Hepatocyte (in vitro differentiated cells): ENCODE data around the gene SHISAL1. TPM values are rescaled to one million over a fixed set of nuclear protein-coding genes. Genes with fewer than 3 reads are reported as not detected.

Experiments used
- DNase-seq: peaks from one replicate; pipeline ENCODE4 v3.0.0-alpha.2; 2016; ENCODE audit warnings: low spot score
- H2AFZ ChIP-seq: fragments of 200-600 bp; sonication (generic); 2 replicates; pipeline ENCODE4 v1.6.0; 2016; ENCODE audit warnings: antibody characterized with exemption, mild to moderate bottlenecking
- H3K27ac ChIP-seq: fragments of 200-600 bp; sonication (generic); 2 replicates; pipeline ENCODE4 v1.5.1; 2016; ENCODE audit warnings: mild to moderate bottlenecking
- H3K27me3 ChIP-seq: fragments of 200-600 bp; sonication (generic); 2 replicates; pipeline ENCODE4 v1.6.1; 2016
- H3K36me3 ChIP-seq: fragments of 200-600 bp; sonication (generic); replicated peaks from 2 replicates; pipeline ENCODE4 v1.5.1; 2016; ENCODE audit warnings: low read depth; ENCODE audit not compliant: insufficient read depth
- H3K4me1 ChIP-seq: fragments of 200-600 bp; sonication (generic); 2 replicates; pipeline ENCODE4 v1.5.1; 2016; ENCODE audit warnings: mild to moderate bottlenecking, moderate library complexity; ENCODE audit not compliant: insufficient read depth
- H3K4me2 ChIP-seq: fragments of 200-600 bp; sonication (generic); 2 replicates; pipeline ENCODE4 v1.6.0; 2016
- H3K4me3 ChIP-seq: fragments of 200-600 bp; sonication (generic); 2 replicates; pipeline ENCODE4 v1.5.1; 2016; ENCODE audit warnings: mild to moderate bottlenecking
- H3K79me2 ChIP-seq: fragments of 200-600 bp; sonication (generic); 2 replicates; pipeline ENCODE4 v1.6.0; 2017; ENCODE audit warnings: mild to moderate bottlenecking
- H3K9me2 ChIP-seq: fragments of 200-600 bp; sonication (generic); replicated peaks from 2 replicates; pipeline ENCODE4 v1.6.0; 2017; ENCODE audit warnings: mild to moderate bottlenecking; ENCODE audit not compliant: insufficient read depth
- H3K9me3 ChIP-seq: fragments of 200-600 bp; sonication (generic); 2 replicates; pipeline ENCODE4 v1.5.1; 2016; ENCODE audit warnings: low read depth, mild to moderate bottlenecking
- H4K20me1 ChIP-seq: fragments of 200-600 bp; sonication (generic); 2 replicates; pipeline ENCODE4 v1.6.0; 2016; ENCODE audit warnings: mild to moderate bottlenecking; ENCODE audit not compliant: insufficient read depth, poor library complexity, severe bottlenecking
- EZH2 ChIP-seq: fragments of 200-600 bp; sonication (generic); IDR thresholded peaks from 2 replicates; pipeline ENCODE4 v1.6.1; 2016; ENCODE audit warnings: antibody characterized with exemption, mild to moderate bottlenecking, borderline replicate concordance
- EZH2phosphoT487 ChIP-seq: fragments of 200-600 bp; sonication (generic); IDR thresholded peaks from one replicate; pipeline ENCODE4 v1.6.1; 2018; ENCODE audit warnings: antibody characterized with exemption, mild to moderate bottlenecking, low read depth, moderate library complexity; ENCODE audit not compliant: unreplicated experiment, severe bottlenecking
- WGBS: methylation state at CpG from one replicate; pipeline ENCODE4 v1.1.6; 2016; ENCODE audit warnings: low lambda C conversion rate; ENCODE audit errors: missing lambda C conversion rate; 5-methylcytosine and 5-hydroxymethylcytosine counted together
- polyA plus RNA-seq: library from polyadenylated mRNA; unstranded; fragments of >200 nt; fragmentation: Nextera tagmentation; extraction: Ambion mirVana; gene quantifications from 2 replicates; pipeline ENCODE4 v1.2.1, GENCODE V29; 2016
- total RNA-seq: library from RNA; depleted of rRNA; stranded (reverse); fragments of >200 nt; gene quantifications from 2 replicates; pipeline ENCODE4 v1.2.3, GENCODE V29; 2014
- TF ChIP-seq, protein P1 (sequence below): fragments of 200-600 bp; sonication (generic); IDR thresholded peaks from 2 replicates; pipeline ENCODE4 v1.5.1; 2016; ENCODE audit warnings: antibody characterized with exemption, mild to moderate bottlenecking; ENCODE audit not compliant: poor library complexity

The SHISAL1 gene
- total and polyA plus RNA-seq, 2 experiments from 2014 or later: 0.66 to 2.4 TPM

DNA sequence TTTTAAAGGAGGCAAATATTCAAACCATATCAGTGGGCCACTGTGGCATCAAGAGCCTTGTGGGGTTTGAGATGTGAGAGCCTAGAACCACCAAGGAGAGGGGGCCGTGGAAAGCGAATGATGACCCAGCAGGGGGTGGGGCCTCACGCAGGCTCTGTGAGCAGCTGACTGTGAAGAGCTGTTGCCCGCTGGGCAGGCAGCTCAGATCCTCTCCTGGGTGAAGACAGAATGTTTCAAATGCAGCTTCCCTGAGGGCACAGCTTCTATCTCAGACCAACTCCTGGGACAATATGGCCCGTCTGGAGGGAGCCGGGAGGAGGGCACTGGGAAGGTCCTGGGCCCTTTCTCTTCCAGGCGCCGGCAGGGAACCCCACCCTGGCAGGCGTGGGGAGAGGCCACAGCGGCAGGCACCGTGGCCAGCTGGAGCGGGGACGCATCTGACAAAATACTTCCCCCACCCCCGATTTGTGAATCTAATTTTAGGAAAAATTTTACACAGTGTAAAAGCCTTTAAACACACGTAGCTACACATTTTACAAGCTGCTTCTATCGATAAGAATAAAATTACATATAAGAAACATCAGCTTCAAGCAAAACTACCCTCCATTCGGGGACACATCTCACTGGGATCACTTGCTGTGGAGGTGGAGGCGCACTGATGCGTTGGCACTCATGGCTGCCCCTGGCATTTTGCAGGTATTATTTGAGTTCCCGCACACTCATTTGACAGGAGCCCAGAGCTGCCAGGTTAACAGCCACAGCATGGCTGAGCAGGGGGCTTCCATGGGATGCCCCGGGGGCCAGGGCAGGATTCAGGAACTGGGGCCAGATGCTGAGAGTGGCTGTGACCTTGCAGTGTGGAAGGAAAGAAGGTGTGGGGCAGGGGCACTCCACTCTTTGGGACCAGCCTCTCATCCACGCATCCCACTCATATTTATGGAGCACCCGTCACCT, 91.7 kb downstream of the SHISAL1 start:
- no peaks in the 10 kb centered on the region for H3K4me1 ChIP-seq

GRCh38 chr22:44219101-44219870, 93.5 kb downstream of the SHISAL1 start:
- Histone ChIP-seq H3K27ac (no peak overlapping the region), H3K4me1 (no peaks in the 10 kb centered on the region), H3K9me2 (no peaks in the 10 kb centered on the region), H4K20me1 (no peaks in the 10 kb centered on the region), H3K36me3 (no peaks in the 10 kb centered on the region), H3K9me3 (no peaks in the 10 kb centered on the region), H3K27me3 (no peaks in the 10 kb centered on the region), H3K4me3 (no peak overlapping the region), H2AFZ (no peak overlapping the region), H3K4me2 (no peak overlapping the region), H3K79me2 (no peaks in the 10 kb centered on the region)
- no peak for DNase-seq
- no peak for TF ChIP-seq EZH2
- no peak for TF ChIP-seq EZH2phosphoT487
- TF ChIP-seq, protein P1, sequence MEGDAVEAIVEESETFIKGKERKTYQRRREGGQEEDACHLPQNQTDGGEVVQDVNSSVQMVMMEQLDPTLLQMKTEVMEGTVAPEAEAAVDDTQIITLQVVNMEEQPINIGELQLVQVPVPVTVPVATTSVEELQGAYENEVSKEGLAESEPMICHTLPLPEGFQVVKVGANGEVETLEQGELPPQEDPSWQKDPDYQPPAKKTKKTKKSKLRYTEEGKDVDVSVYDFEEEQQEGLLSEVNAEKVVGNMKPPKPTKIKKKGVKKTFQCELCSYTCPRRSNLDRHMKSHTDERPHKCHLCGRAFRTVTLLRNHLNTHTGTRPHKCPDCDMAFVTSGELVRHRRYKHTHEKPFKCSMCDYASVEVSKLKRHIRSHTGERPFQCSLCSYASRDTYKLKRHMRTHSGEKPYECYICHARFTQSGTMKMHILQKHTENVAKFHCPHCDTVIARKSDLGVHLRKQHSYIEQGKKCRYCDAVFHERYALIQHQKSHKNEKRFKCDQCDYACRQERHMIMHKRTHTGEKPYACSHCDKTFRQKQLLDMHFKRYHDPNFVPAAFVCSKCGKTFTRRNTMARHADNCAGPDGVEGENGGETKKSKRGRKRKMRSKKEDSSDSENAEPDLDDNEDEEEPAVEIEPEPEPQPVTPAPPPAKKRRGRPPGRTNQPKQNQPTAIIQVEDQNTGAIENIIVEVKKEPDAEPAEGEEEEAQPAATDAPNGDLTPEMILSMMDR: no peak
- 89% methylated on average over 21 of the region's 21 CpGs for WGBS

More for the DNA sequence above, 91.7 kb downstream of the SHISAL1 start:
- Histone ChIP-seq H3K79me2 (no peaks in the 10 kb centered on the region), H3K4me3 (no peak overlapping the region), H3K4me2 (no peak overlapping the region), H4K20me1 (no peaks in the 10 kb centered on the region), H3K27me3 (no peaks in the 10 kb centered on the region), H3K9me3 (no peaks in the 10 kb centered on the region), H2AFZ (no peak overlapping the region), H3K27ac (no peak overlapping the region), H3K36me3 (no peaks in the 10 kb centered on the region), H3K9me2 (no peaks in the 10 kb centered on the region)
- WGBS: 74% methylated on average over 23 of the region's 23 CpGs
- TF ChIP-seq EZH2phosphoT487 (no peak), EZH2 (no peak)
- no peak for DNase-seq

GRCh38 chr22:44218071-44218470, 94.7 kb downstream of the SHISAL1 start:
- Histone ChIP-seq H3K4me1 (no peaks in the 10 kb centered on the region), H3K27me3 (no peaks in the 10 kb centered on the region), H3K9me2 (no peaks in the 10 kb centered on the region), H2AFZ (no peak overlapping the region), H3K9me3 (no peaks in the 10 kb centered on the region), H4K20me1 (no peaks in the 10 kb centered on the region), H3K79me2 (no peaks in the 10 kb centered on the region), H3K4me2 (no peak overlapping the region), H3K36me3 (no peaks in the 10 kb centered on the region), H3K4me3 (no peak overlapping the region), H3K27ac (no peak overlapping the region)
- TF ChIP-seq EZH2 (no peak), EZH2phosphoT487 (no peak)
- DNase-seq: no peak
- WGBS: 83% methylated on average over 6 of the region's 6 CpGs

DNA sequence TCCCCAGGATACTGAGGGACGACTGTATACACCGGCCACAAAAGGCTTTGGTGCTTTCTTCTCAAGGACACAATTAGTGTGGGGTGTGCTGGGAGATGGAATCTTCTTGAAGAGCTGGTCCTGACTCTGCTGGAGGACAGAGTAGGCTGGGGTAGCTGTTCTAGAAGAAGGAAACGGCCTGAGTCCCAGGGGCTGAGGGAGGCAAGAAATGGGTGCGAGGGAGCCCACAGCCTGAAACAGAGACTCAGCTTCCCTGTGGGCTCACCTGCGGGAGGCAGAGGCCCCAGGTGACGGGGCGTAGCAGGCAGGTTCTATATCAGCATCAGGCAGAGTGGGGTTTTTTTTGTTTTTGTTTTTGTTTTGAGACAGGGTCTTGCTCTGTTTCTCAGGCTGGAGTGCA, 95.4 kb downstream of the SHISAL1 start:
- DNase-seq: no peak
- H4K20me1 ChIP-seq: no peaks in the 10 kb centered on the region
- H2AFZ ChIP-seq: no peak overlapping the region
- no peaks in the 10 kb centered on the region for H3K9me2 ChIP-seq
- no peaks in the 10 kb centered on the region for H3K9me3 ChIP-seq
- no peak overlapping the region for H3K27ac ChIP-seq
- no peak overlapping the region for H3K4me3 ChIP-seq
- no peaks in the 10 kb centered on the region for H3K79me2 ChIP-seq
- H3K4me1 ChIP-seq: peaks cover 4% of the 10 kb centered on the region
- H3K4me2 ChIP-seq: no peak overlapping the region
- H3K36me3 ChIP-seq: no peaks in the 10 kb centered on the region
- H3K27me3 ChIP-seq: no peaks in the 10 kb centered on the region
- TF ChIP-seq, protein P1: no peak
- WGBS: 95% methylated on average over 7 of the region's 7 CpGs
